H9 (cell line): ENCODE measurements around the gene ARF5. TPM values are rescaled to one million over a fixed set of nuclear protein-coding genes. Genes with fewer than 3 reads are reported as not detected.

Experiments
- DNase-seq: peaks from one replicate; pipeline ENCODE4 v3.0.0-alpha.2; 2017
- H2AFZ ChIP-seq: one replicate; pipeline ENCODE4 v1.6.1; 2013; ENCODE audit warnings: mild to moderate bottlenecking, low read length, control low read depth, moderate library complexity
- H2AK5ac ChIP-seq: 2 replicates; pipeline ENCODE4 v1.6.1; 2013; ENCODE audit warnings: low read length, control low read depth, mixed read lengths; ENCODE audit not compliant: insufficient read length
- H2BK120ac ChIP-seq: one replicate; pipeline ENCODE4 v1.6.1; 2013; ENCODE audit warnings: low read depth, mild to moderate bottlenecking, low read length, control low read depth, inconsistent platforms; ENCODE audit not compliant: poor library complexity, severe bottlenecking
- H2BK12ac ChIP-seq: 2 replicates; pipeline ENCODE4 v1.6.1; 2013; ENCODE audit warnings: low read length, control low read depth, mixed read lengths, low read depth; ENCODE audit not compliant: insufficient read length
- H2BK15ac ChIP-seq: 2 replicates; pipeline ENCODE4 v1.6.1; 2013; ENCODE audit warnings: low read depth, low read length, control low read depth
- H2BK20ac ChIP-seq: one replicate; pipeline ENCODE4 v1.6.1; 2013; ENCODE audit warnings: low read depth, mild to moderate bottlenecking, low read length, control low read depth, inconsistent platforms; ENCODE audit not compliant: poor library complexity, severe bottlenecking
- H2BK5ac ChIP-seq: 2 replicates; pipeline ENCODE4 v1.6.1; 2013; ENCODE audit warnings: low read length, control low read depth, mixed read lengths; ENCODE audit not compliant: insufficient read length
- H3K14ac ChIP-seq: 2 replicates; pipeline ENCODE4 v1.6.1; 2013; ENCODE audit warnings: low read length, control low read depth; ENCODE audit not compliant: insufficient read depth
- H3K18ac ChIP-seq: 2 replicates; pipeline ENCODE4 v1.6.1; 2013; ENCODE audit warnings: low read depth, mild to moderate bottlenecking, mixed read lengths, low read length, control low read depth; ENCODE audit not compliant: insufficient read length
- H3K23ac ChIP-seq: 2 replicates; pipeline ENCODE4 v1.6.1; 2013; ENCODE audit warnings: low read length, control low read depth, mixed read lengths, low read depth; ENCODE audit not compliant: insufficient read length
- H3K23me2 ChIP-seq: 2 replicates; pipeline ENCODE4 v1.6.1; 2013; ENCODE audit warnings: low read depth, mild to moderate bottlenecking, mixed read lengths, low read length, control low read depth; ENCODE audit not compliant: insufficient read length, poor library complexity, severe bottlenecking
- H3K27ac ChIP-seq: 2 replicates; pipeline ENCODE4 v1.5.1; 2013; ENCODE audit warnings: low read length, control low read depth, mixed read lengths, low read depth; ENCODE audit not compliant: insufficient read length
- H3K27me3 ChIP-seq: 2 replicates; pipeline ENCODE4 v1.6.1; 2013; ENCODE audit warnings: low read length, control low read depth, inconsistent platforms; ENCODE audit not compliant: insufficient read depth
- H3K4ac ChIP-seq: 2 replicates; pipeline ENCODE4 v1.6.1; 2013; ENCODE audit warnings: low read depth, mild to moderate bottlenecking, control low read depth, inconsistent platforms, low read length, moderate library complexity
- H3K4me1 ChIP-seq: 2 replicates; pipeline ENCODE4 v1.6.1; 2013; ENCODE audit warnings: low read length, control low read depth, inconsistent platforms; ENCODE audit not compliant: insufficient read depth
- H3K4me2 ChIP-seq: 2 replicates; pipeline ENCODE4 v1.6.1; 2013; ENCODE audit warnings: low read length, control low read depth, mixed read lengths; ENCODE audit not compliant: insufficient read length, insufficient read depth
- H3K56ac ChIP-seq: 2 replicates; pipeline ENCODE4 v1.6.1; 2013; ENCODE audit warnings: low read depth, mild to moderate bottlenecking, mixed read lengths, low read length, control low read depth; ENCODE audit not compliant: insufficient read length
- H3K79me1 ChIP-seq: 2 replicates; pipeline ENCODE4 v1.6.1; 2013; ENCODE audit warnings: low read depth, mild to moderate bottlenecking, moderate library complexity, low read length, control low read depth, inconsistent platforms; ENCODE audit not compliant: insufficient read depth, poor library complexity, severe bottlenecking
- H3K79me2 ChIP-seq: 2 replicates; pipeline ENCODE4 v1.6.1; 2013; ENCODE audit warnings: low read length, control low read depth, inconsistent platforms; ENCODE audit not compliant: insufficient read depth
- H3K9ac ChIP-seq: 2 replicates; pipeline ENCODE4 v1.6.1; 2013; ENCODE audit warnings: low read length, control low read depth, mixed read lengths; ENCODE audit not compliant: insufficient read length; ENCODE audit errors: extremely low read depth
- H3K9me3 ChIP-seq: one replicate; pipeline ENCODE4 v1.6.1; 2013; ENCODE audit warnings: low read depth, low read length, inconsistent platforms; ENCODE audit not compliant: control insufficient read depth
- H3T11ph ChIP-seq: one replicate; pipeline ENCODE4 v1.6.1; 2013; ENCODE audit warnings: mild to moderate bottlenecking, low read length, control low read depth, inconsistent platforms
- H4K20me1 ChIP-seq: one replicate; pipeline ENCODE4 v1.6.1; 2013; ENCODE audit not compliant: control insufficient read depth, insufficient read length, insufficient read depth
- H4K5ac ChIP-seq: 2 replicates; pipeline ENCODE4 v1.6.1; 2013; ENCODE audit warnings: low read depth, mild to moderate bottlenecking, mixed read lengths, low read length, control low read depth; ENCODE audit not compliant: insufficient read length
- H4K8ac ChIP-seq: replicated peaks from 2 replicates; pipeline ENCODE4 v1.6.1; 2013; ENCODE audit warnings: low read length, control low read depth, mixed read lengths, low read depth; ENCODE audit not compliant: insufficient read length
- H4K91ac ChIP-seq: 2 replicates; pipeline ENCODE4 v1.6.1; 2013; ENCODE audit warnings: low read depth, mild to moderate bottlenecking, moderate library complexity, mixed read lengths, low read length, control low read depth; ENCODE audit not compliant: insufficient read length
- H3K27ac Mint-ChIP-seq, 3 experiments: 2 replicates in 2 of 3; 3 replicates in 1 of 3; pipeline ENCODE4 v1.8.0; 2020 to 2021; ENCODE audit warnings: mixed read lengths in 3 of 3, mild to moderate bottlenecking in 1 of 3, moderate library complexity in 1 of 3
- H3K27me3 Mint-ChIP-seq: 2 replicates; pipeline ENCODE4 v1.8.0; 2021; ENCODE audit warnings: low read depth, mild to moderate bottlenecking, moderate library complexity, mixed read lengths
- H3K36me3 Mint-ChIP-seq, 3 experiments: 2 replicates in 2 of 3; 3 replicates in 1 of 3; pipeline ENCODE4 v1.8.0; 2020 to 2021; ENCODE audit warnings: low read depth in 3 of 3, mixed read lengths in 3 of 3; ENCODE audit not compliant: insufficient read depth in 1 of 3
- H3K4me1 Mint-ChIP-seq, 2 experiments: 2 replicates each; pipeline ENCODE4 v1.8.0; 2020; ENCODE audit warnings: mixed read lengths in 2 of 2
- H3K4me3 Mint-ChIP-seq, 2 experiments: 2 replicates in 1 of 2; 3 replicates in 1 of 2; pipeline ENCODE4 v1.8.0; 2020 to 2021; ENCODE audit warnings: mild to moderate bottlenecking in 2 of 2, mixed read lengths in 2 of 2, moderate library complexity in 1 of 2
- H3K9me3 Mint-ChIP-seq, 2 experiments: 2 replicates in 1 of 2; 3 replicates in 1 of 2; pipeline ENCODE4 v1.8.0; 2020; ENCODE audit warnings: mild to moderate bottlenecking in 2 of 2, mixed read lengths in 2 of 2, moderate library complexity in 1 of 2
- WGBS: extraction: QIAGEN DNeasy Blood & Tissue Kit; methylation state at CpG from one replicate; pipeline ENCODE4 v1.1.7; 2013; ENCODE audit warnings: missing lambda C conversion rate, low lambda C conversion rate, mixed read lengths; ENCODE audit not compliant: insufficient read length; ENCODE audit errors: extremely low coverage; 5-methylcytosine and 5-hydroxymethylcytosine counted together
- total RNA-seq: library from RNA; stranded (reverse); gene quantifications from 2 replicates; pipeline ENCODE4 v1.2.1, GENCODE V29; 2021
- TF ChIP-seq, protein P1 (sequence below): fragments of 200-600 bp; sonication (generic); conservative IDR thresholded peaks from 3 replicates; pipeline ENCODE4 v1.8.0; 2021; ENCODE audit warnings: antibody characterized with exemption, mild to moderate bottlenecking

Gene ARF5
- total RNA-seq, 1 experiment from 2014 or later: 169 TPM

DNA sequence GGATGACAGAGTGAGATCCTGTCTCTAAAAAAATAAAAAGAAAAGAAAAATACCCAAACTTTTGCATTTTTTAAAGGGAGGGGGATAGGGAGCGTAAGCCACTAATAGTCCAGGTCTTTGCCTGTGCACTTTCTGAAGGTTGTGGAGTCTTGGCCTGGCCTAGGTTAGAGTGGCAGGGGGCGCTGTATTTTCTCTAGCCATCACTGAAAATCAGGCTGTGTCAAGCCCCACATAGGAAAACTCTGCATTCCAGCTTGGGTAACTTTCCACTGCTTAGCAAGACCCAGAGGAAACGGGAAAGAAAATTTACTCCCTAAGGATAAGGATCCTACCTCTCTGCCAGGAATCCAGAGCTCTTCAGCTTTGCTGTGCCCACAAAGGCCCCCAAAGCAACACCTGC is 40.2 kb downstream of the ARF5 start:
- H3K4ac ChIP-seq: no peak overlapping the region
- no peak overlapping the region for H3K4me2 ChIP-seq
- no CpG with 5 or more reads among the region's 3 CpGs for WGBS
- no peak overlapping the region for H2AK5ac ChIP-seq
- H3K27ac ChIP-seq: no peak overlapping the region
- no peak overlapping the region for H2BK20ac ChIP-seq
- H3K23me2 ChIP-seq: no peaks in the 10 kb centered on the region
- H3K56ac ChIP-seq: no peak overlapping the region
- H3K4me1 ChIP-seq: no peaks in the 10 kb centered on the region
- H3K9ac ChIP-seq: no peak overlapping the region
- no peaks in the 10 kb centered on the region for H3K79me1 ChIP-seq
- H3K4me3 Mint-ChIP-seq: no peak overlapping the region
- peaks cover 17% of the 10 kb centered on the region for H3K27me3 Mint-ChIP-seq
- H2AFZ ChIP-seq: no peak overlapping the region
- no peak overlapping the region for H4K5ac ChIP-seq
- H2BK120ac ChIP-seq: no peak overlapping the region
- H2BK15ac ChIP-seq: no peak overlapping the region
- H3K27me3 ChIP-seq: no peaks in the 10 kb centered on the region
- 0 out of 7 replicates have a peak overlapping the region, but pooled peaks of 1 of the 3 experiments have one; percentile 65 for H3K27ac Mint-ChIP-seq
- no peak overlapping the region for H3K23ac ChIP-seq
- no peak overlapping the region for H4K91ac ChIP-seq
- H3K9me3 Mint-ChIP-seq: no peaks in the 10 kb centered on the region; a peak in 2 of 5 replicates
- peaks cover 3 to 11% of the 10 kb centered on the region in 2 experiments for H3K4me1 Mint-ChIP-seq
- TF ChIP-seq, protein P1, sequence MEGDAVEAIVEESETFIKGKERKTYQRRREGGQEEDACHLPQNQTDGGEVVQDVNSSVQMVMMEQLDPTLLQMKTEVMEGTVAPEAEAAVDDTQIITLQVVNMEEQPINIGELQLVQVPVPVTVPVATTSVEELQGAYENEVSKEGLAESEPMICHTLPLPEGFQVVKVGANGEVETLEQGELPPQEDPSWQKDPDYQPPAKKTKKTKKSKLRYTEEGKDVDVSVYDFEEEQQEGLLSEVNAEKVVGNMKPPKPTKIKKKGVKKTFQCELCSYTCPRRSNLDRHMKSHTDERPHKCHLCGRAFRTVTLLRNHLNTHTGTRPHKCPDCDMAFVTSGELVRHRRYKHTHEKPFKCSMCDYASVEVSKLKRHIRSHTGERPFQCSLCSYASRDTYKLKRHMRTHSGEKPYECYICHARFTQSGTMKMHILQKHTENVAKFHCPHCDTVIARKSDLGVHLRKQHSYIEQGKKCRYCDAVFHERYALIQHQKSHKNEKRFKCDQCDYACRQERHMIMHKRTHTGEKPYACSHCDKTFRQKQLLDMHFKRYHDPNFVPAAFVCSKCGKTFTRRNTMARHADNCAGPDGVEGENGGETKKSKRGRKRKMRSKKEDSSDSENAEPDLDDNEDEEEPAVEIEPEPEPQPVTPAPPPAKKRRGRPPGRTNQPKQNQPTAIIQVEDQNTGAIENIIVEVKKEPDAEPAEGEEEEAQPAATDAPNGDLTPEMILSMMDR: peak; percentile 58; the same call in 2 of the 3 replicates
- H3T11ph ChIP-seq: no peak overlapping the region
- H3K79me2 ChIP-seq: no peaks in the 10 kb centered on the region
- no peaks in the 10 kb centered on the region for H3K36me3 Mint-ChIP-seq
- no peaks in the 10 kb centered on the region for H3K9me3 ChIP-seq
- peak; percentile 68 for DNase-seq
- H2BK5ac ChIP-seq: no peak overlapping the region
- no peak overlapping the region for H2BK12ac ChIP-seq
- no peaks in the 10 kb centered on the region for H4K20me1 ChIP-seq
- no peak overlapping the region for H3K14ac ChIP-seq
- H3K18ac ChIP-seq: no peak overlapping the region
- no peak overlapping the region for H4K8ac ChIP-seq
